Fibroblast of mammary gland (primary cell): Measurements from ENCODE around the gene ZCCHC4.

Source experiments
- DNase-seq: peaks from one replicate; pipeline ENCODE4 v3.0.0-alpha.2; 2010; ENCODE audit warnings: low read depth
- H3K4me3 ChIP-seq: 2 replicates; pipeline ENCODE4 v1.5.1; 2011; ENCODE audit warnings: low read depth, mild to moderate bottlenecking, low read length, moderate library complexity; ENCODE audit not compliant: control insufficient read depth
- CTCF ChIP-seq: conservative IDR thresholded peaks from 2 replicates; pipeline ENCODE4 v1.5.1; 2011; ENCODE audit warnings: low read depth, low read length, inconsistent platforms; ENCODE audit not compliant: control insufficient read depth, insufficient read depth

The ZCCHC4 gene

GRCh38 chr4:25376754-25377571 is 64.4 kb downstream of the ZCCHC4 start, which contains the start of gene ANAPC4:
ANAPC4 (plus strand) TSS chr4:25377263; CDS start chr4:25377428, 165 bp downstream.
- DNase-seq: peak; percentile 88
- H3K4me3 ChIP-seq: peak within 1 kb of the TSS; percentile 90
- no peak for TF ChIP-seq CTCF

- TF ChIP-seq CTCF: no peak
- peak overlapping the region; percentile 90 for H3K4me3 ChIP-seq
- DNase-seq: no peak
These were observed 65.2 kb downstream of the ZCCHC4 start for GRCh38 chr4:25377572-25378436.

- no peak for TF ChIP-seq CTCF
- peak overlapping the region; percentile 90 for H3K4me3 ChIP-seq
- no peak for DNase-seq
These were observed 65.8 kb downstream of the ZCCHC4 start for GRCh38 chr4:25378437-25378743.

GRCh38 chr4:25379591-25379990 is 67.0 kb downstream of the ZCCHC4 start:
- TF ChIP-seq CTCF: no peak
- DNase-seq: no peak
- no peak overlapping the region for H3K4me3 ChIP-seq

- TF ChIP-seq CTCF: no peak
- no peak overlapping the region for H3K4me3 ChIP-seq
These were observed 71.1 kb downstream of the ZCCHC4 start for GRCh38 chr4:25383647-25384046.

GRCh38 chr4:25386926-25387325 is 74.4 kb downstream of the ZCCHC4 start:
- no peak for TF ChIP-seq CTCF
- DNase-seq: no peak
- no peak overlapping the region for H3K4me3 ChIP-seq

More at GRCh38 chr4:25383647-25384046, 71.1 kb downstream of the ZCCHC4 start:
- DNase-seq: no peak
